ENCODE results near the gene MDH1B. TPM values are rescaled to one million over a fixed set of nuclear protein-coding genes. Genes with fewer than 3 reads are reported as not detected.
"Not testable (repeated sequence)": the region's sequence is repeated elsewhere in the genome, so short reads cannot be mapped to it uniquely, and the experiment has no call there.

Gene MDH1B
- total RNA-seq, 1 donor from 2014 or later, result 1.3 TPM

DNA sequence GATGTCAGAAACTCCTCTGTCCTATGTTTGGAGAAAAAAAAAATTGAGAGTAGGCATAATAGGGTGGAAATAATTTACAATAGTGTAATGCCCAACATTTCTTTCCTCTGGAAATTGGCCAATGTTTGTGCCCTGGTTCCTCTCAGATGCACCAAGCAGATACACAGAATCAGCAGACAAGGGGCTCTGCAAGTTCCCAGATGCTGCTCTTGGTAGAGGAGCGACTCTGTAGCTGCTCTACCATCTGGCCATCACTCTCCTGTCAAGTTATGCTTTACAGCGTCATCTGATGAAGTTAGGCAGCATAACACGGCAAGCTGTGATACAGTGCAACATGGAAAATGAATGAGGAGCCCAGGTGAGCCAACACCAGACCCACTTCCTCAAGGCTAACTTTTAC is 48.5 kb downstream of the MDH1B start:
- H3K27me3 Mint-ChIP-seq (ENCODE audit: low read depth), result peaks cover 12% of the 10 kb centered on the region
- no peak for DNase-seq (ENCODE audit: low spot score in 2 of 2, unreplicated experiment in 2 of 2)
- no peak overlapping the region for H3K27ac Mint-ChIP-seq
- no peaks in the 10 kb centered on the region for H3K36me3 Mint-ChIP-seq
- no peaks in the 10 kb centered on the region for H3K4me1 Mint-ChIP-seq
- no peaks in the 10 kb centered on the region for H3K9me3 Mint-ChIP-seq
- TF ChIP-seq, protein P1, sequence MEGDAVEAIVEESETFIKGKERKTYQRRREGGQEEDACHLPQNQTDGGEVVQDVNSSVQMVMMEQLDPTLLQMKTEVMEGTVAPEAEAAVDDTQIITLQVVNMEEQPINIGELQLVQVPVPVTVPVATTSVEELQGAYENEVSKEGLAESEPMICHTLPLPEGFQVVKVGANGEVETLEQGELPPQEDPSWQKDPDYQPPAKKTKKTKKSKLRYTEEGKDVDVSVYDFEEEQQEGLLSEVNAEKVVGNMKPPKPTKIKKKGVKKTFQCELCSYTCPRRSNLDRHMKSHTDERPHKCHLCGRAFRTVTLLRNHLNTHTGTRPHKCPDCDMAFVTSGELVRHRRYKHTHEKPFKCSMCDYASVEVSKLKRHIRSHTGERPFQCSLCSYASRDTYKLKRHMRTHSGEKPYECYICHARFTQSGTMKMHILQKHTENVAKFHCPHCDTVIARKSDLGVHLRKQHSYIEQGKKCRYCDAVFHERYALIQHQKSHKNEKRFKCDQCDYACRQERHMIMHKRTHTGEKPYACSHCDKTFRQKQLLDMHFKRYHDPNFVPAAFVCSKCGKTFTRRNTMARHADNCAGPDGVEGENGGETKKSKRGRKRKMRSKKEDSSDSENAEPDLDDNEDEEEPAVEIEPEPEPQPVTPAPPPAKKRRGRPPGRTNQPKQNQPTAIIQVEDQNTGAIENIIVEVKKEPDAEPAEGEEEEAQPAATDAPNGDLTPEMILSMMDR (IDR thresholded peaks at IDR 0.05; ENCODE audit: unreplicated experiment), result no peak
- no peak overlapping the region for H3K4me3 Mint-ChIP-seq

DNA sequence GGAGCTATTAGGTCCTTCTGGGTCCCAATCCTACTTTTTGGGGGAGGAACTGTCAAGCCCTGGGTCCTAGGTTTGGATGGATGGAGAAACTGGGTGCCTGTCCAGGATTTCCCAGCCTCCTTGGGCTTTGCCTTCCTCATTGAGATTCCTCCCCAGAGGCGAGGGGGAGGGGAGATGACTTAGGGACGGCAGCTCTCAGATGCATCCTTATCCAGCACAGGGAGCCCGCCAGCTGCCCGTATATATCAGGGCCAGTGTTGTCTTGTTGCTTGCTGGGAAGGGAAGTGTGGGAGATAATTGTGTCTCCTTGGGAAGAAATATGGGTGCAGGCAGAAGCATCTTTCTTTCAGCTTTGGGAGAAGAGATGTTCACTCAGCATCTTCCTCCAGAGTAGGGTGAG is 49.9 kb downstream of the MDH1B start:
- H3K36me3 Mint-ChIP-seq; H3K27ac Mint-ChIP-seq; DNase-seq (ENCODE audit: low spot score in 2 of 2, unreplicated experiment in 2 of 2); H3K4me1 Mint-ChIP-seq; H3K4me3 Mint-ChIP-seq; H3K9me3 Mint-ChIP-seq: not testable (repeated sequence)
- H3K27me3 Mint-ChIP-seq (ENCODE audit: low read depth), result peaks cover 13% of the 10 kb centered on the region

DNA sequence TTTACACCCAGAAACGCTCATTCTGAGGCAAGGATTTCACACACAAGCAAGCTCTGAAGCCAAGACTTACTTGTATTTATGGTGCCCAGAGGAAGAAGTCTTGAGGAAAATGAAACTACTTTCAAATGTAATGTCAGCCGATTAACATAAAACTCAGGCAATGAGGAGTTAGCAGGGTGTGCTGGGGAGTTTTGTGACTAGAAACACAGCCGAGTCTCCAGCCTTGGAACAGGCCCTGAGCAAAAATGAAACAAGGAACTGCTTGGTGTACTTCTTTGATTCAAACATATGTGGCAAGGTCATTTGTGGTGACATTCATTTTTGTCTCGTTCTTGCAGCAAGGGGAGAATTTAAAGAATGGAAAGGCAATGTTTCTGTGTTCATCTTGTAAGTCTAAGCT is 51.4 kb downstream of the MDH1B start:
- TF ChIP-seq, protein P1 (IDR thresholded peaks at IDR 0.05; ENCODE audit: unreplicated experiment), result no peak
- Mint-ChIP-seq H3K4me3 (no peak overlapping the region), H3K36me3 (no peaks in the 10 kb centered on the region), H3K27me3 (ENCODE audit: low read depth) (peaks cover 20% of the 10 kb centered on the region), H3K4me1 (no peaks in the 10 kb centered on the region), H3K9me3 (no peaks in the 10 kb centered on the region), H3K27ac (no peak overlapping the region)
- DNase-seq (ENCODE audit: low spot score in 2 of 2, unreplicated experiment in 2 of 2), result no peak

DNA sequence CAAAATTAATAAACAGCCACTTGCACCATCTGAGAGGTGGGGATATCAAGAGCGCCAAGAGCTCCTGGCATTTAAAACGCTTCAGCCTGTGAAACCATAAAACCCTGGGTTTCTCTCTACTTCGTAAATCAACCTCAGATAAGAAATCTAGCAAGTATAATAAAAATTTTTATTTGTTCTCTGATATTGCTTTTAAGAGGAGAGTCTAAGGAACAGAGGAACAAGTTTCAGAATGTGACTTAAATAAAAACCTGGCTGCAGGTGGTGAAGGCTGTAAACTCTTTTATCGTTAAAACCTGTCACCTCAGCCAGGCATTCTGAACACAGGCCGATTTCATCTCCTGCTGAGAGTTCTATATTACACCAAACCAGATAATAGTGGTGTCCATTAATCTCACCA is 56.8 kb downstream of the MDH1B start:
- Mint-ChIP-seq H3K4me3 (no peak overlapping the region), H3K27me3 (ENCODE audit: low read depth) (peaks cover 34% of the 10 kb centered on the region), H3K9me3 (no peaks in the 10 kb centered on the region), H3K27ac (no peak overlapping the region), H3K4me1 (no peaks in the 10 kb centered on the region), H3K36me3 (no peaks in the 10 kb centered on the region)
- TF ChIP-seq, protein P1 (IDR thresholded peaks at IDR 0.05; ENCODE audit: unreplicated experiment), result no peak
- no peak for DNase-seq (ENCODE audit: low spot score in 2 of 2, unreplicated experiment in 2 of 2)

DNA sequence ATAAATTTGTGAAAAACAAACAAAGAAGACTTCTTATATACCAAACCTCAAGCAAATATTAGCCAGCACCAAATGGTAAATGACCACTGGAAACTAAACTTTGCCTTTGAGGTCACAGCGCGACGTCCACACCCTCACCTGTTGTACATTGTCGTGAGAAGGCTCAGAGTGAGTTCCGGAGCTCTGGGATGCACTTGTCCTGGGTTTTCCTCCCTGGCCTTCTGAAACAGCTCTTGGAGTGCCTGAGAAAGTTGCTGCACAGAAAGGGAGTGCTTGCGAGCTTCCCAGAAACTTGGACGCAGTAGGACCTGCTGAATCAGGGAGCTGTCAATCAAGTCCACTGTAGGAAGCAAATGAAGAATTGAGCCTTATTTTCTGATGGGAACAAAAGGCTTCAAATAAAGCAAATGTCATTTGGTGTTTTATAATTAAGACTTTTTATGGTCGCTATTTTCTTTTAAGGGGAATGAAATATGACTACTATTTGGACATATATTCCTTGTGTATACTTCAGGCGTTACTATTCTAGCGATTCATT is 57.9 kb downstream of the MDH1B start:
- Mint-ChIP-seq H3K4me1 (no peaks in the 10 kb centered on the region), H3K27me3 (ENCODE audit: low read depth) (peaks cover 41% of the 10 kb centered on the region), H3K9me3 (no peaks in the 10 kb centered on the region), H3K36me3 (no peaks in the 10 kb centered on the region), H3K27ac (no peak overlapping the region), H3K4me3 (no peak overlapping the region)
- DNase-seq (ENCODE audit: low spot score in 2 of 2, unreplicated experiment in 2 of 2), result no peak
- TF ChIP-seq, protein P1 (IDR thresholded peaks at IDR 0.05; ENCODE audit: unreplicated experiment), result no peak

DNA sequence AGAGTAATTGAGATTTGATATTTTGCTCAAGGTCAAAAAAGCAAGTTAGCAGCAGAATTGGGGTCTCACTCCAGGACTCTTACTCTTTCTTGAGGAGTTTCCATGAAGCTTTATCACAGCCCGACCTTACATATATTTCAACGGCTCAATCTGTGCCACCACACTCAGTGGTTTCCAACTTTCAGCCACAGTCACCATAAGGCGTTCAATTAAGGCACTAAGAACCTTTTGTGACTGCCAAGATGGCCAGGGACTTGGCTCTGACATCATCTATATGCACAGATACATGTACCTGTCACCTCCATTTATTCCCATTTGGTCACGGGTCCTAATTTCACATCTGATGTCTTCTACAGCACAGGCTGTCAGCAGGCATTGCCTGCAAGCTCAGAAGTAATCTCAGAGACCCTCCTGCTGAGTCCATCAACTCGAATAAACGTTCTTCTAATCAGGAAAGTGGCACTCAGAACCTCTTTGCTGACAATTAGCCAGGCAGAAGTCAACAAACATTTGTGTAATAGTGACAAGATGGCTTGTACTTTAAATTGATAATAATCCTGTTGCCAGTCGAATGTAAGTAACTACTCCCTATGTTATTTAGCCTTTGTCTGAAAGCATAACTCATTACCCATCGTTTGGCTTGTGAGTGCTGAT is 63.0 kb downstream of the MDH1B start:
- Mint-ChIP-seq H3K27me3 (ENCODE audit: low read depth) (peaks cover 58% of the 10 kb centered on the region), H3K36me3 (no peaks in the 10 kb centered on the region)
- TF ChIP-seq, protein P1 (IDR thresholded peaks at IDR 0.05; ENCODE audit: unreplicated experiment), result no peak

More for the DNA sequence above, 63.0 kb downstream of the MDH1B start:
- DNase-seq (ENCODE audit: low spot score in 2 of 2, unreplicated experiment in 2 of 2), result no peak
- Mint-ChIP-seq H3K4me3 (no peak overlapping the region), H3K27ac (no peak overlapping the region), H3K9me3 (no peaks in the 10 kb centered on the region), H3K4me1 (no peaks in the 10 kb centered on the region)
